ENCODE results near the gene GAK.
"Not testable (repeated sequence)": the region's sequence is repeated elsewhere in the genome, so short reads cannot be mapped to it uniquely, and the experiment has no call there.

GAK gene

GRCh38 chr4:819401-820229 is 112.5 kb downstream of the GAK start:
- DNase-seq (ENCODE audit: low read depth in 2 of 2) = no peak

DNA sequence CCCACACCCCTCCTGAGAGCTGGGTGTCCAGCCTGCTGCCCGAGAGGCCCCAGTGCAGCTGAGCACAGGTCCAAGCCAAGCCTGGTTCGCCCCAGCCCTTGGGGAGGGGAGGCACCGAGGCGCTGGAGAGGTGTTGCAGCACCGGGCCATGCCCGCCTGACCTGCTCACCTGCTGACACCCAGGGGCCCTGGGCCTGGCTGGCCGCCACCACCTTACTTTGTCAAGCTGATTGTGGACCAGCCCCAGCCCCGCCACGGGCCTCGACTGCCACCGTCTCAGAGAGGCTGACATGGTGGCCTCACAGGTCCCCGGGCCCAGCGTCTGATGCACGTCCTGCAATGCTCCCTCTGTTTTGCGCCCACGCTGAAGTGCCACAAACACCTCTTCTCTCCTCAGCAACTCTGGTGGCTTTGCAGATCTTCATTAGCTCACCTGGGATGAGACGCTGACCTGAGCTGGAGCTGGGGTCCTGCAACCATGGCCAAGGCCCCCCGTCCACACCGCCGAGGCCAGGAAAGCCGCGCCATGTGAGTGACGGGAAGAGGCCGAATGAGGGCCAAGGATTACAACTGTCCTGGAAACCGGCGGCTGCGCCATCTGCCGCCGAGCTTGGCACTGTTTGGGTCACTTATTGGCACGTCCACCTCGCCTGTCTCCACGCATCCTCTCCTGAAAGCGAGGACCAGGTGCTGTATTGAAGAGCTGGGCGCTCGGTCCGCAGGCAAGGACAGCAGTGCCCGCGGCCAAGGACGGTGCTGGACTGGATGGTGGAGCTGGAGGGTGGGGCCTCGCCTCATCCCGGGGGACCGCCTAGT is 113.8 kb downstream of the GAK start:
- no peak for DNase-seq (ENCODE audit: low read depth in 2 of 2)

DNA sequence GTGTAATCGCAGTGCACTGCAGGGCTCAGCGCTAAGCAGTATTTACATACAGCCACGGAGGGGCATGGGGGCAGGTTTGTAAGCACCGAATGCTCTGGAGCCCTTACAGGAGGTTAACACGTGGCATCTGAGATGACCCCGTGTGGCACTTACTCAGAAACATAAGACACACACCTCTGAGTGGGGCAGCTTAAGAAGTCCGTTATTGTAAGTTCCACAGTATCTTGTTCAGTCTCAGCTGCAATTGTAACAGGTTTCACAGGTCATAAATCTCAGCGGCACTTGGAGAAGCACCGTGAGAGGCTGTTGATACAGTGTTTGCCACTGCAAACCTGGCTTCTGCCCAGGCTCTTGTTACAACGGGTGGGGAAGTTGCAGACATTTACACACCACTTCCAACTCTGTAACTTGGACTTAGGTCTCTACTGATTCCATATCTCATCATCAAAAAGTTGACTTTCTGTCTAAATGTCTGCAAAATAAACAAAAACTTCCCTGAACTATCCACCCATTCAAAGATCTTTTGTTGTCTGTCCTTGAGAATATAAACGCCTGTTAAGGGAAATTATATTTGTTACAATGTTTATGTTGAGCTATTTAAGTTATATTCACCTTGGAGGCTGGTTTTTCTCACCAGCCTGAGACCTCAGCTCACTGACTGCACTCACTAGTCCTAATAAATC is 116.5 kb downstream of the GAK start:
- no peak for DNase-seq (ENCODE audit: low read depth in 2 of 2)

GRCh38 chr4:814312-814850 is 117.7 kb downstream of the GAK start:
- no peak for DNase-seq (ENCODE audit: low read depth in 2 of 2)

- no peak for DNase-seq (ENCODE audit: low read depth in 2 of 2)
Observed at GRCh38 chr4:813900-814299, 118.2 kb downstream of the GAK start.

GRCh38 chr4:808860-809570 is 123.1 kb downstream of the GAK start:
- no peak for DNase-seq (ENCODE audit: low read depth in 2 of 2)

DNA sequence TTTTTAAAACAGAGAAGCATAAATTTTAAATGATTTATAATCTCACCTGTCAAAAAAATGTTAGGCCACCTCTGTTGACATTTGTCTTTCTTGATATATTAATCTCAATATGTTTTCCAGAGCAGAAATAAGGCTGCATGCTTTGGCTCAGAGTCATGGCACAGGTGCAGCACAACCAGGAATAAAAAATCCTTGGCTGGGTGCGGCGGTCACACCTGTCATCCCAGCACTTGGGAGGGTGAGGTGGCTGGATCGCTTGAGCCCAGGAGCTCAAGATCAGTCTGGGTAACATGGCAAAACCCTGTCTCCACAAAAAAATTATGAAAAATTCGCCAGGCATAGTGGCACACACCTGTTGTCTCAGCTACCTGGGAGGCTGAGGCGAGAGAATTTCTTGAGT is 124.3 kb downstream of the GAK start:
- no peak for DNase-seq (ENCODE audit: low read depth in 2 of 2)

DNA sequence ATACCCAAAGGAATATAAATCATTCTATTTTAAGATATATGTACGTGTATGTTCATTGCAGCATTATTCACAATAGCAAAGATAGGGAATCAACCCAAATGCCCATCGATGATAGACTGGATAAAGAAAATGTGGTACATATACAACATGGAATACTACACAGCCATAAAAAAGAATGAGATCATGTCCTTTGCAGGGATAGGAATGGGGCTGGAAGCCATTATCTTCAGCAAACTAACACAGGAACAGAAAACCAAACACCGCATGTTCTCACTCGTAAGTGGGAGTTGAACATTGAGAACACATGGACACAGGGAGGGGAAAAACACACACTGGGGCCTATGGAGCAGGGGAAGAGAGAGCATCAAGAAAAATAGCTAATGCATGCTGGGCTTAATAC is 125.1 kb downstream of the GAK start:
- DNase-seq (ENCODE audit: low read depth in 2 of 2) = not testable (repeated sequence)

DNA sequence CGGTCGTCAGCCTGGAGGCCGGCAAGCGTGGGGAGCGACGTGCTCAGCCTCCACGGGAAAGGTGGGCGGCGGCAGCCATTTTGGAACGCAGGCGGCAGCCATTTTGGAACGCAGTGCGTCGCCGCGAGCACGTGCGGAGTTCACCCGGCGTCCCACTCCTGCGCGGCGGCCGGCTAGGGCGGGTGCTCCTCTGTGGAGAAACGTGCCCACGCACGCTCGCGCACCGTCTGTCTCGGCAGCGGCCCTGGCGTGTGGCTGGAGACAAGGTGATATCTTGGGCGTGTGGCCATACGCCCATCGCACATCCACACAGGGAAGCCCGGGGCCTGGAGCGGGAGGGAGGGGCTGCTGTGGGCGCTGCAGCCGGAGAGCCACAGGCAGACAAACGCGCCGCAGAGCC is 127.3 kb downstream of the GAK start:
- no peak for DNase-seq (ENCODE audit: low read depth in 2 of 2)

GRCh38 chr4:803884-804283 is 128.2 kb downstream of the GAK start:
- no peak for DNase-seq (ENCODE audit: low read depth in 2 of 2)

DNA sequence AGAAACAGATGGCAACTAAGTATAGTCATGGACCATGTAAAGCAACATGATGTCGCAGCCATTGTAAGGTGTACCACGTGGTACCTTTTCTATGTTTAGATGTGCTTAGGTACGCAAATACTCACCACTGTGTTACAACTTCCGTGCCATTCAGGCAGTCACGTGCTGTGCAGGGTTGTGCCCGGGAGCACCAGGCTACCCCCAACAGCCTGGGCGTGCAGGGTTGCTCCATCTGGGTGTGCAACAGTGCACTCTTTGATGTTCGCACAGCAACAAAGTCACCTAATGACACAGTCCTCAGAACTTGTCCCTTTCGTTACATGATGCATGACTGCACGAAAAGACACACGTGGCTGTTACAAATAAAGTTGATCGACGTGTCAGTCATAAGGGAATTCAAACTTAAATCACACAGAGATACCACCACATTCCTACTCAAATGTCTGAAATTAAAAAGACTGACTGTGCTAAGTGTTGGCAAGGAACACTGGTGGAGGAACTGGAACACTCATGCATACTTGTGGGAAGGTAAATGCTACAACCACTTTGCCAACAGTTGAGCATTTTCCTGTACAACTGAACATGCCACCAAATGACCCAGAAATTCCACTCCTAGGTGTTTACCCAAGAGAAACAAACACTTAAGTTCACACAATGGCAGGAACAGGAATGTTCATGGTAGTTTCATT is 130.5 kb downstream of the GAK start:
- DNase-seq (ENCODE audit: low read depth in 2 of 2) = no peak

Data from fibroblast of skin of left biceps (primary cell).